OCI-LY3 (cell line): ENCODE results near the gene TXNDC17.

Source experiments
- CTCF ChIP-seq: fragments of 200-600, 300-600 bp; sonication (generic); IDR thresholded peaks from 2 replicates; pipeline ENCODE4 v1.5.1; 2014; ENCODE audit warnings: antibody characterized with exemption, low read length, low read depth
- EZH2phosphoT487 ChIP-seq: fragments of 200-600 bp; shearing (Covaris generic); IDR thresholded peaks from 2 replicates; pipeline ENCODE4 v1.6.1; 2018; ENCODE audit warnings: antibody characterized with exemption, mixed run types, low read depth

GRCh38 chr17:6636616-6637457 is 4.0 kb upstream of the TXNDC17 start:
- TF ChIP-seq CTCF (no peak), EZH2phosphoT487 (no peak)
